Tibial nerve (tissue), 3 donors: ENCODE results near the gene CD244.

ENCODE experiments used
- POLR2A ChIP-seq, 2 donors: fragments of 450-650 bp; IDR thresholded peaks; one replicate each; pipeline ENCODE4 v1.6.1; 2017; ENCODE audit warnings: antibody characterized with exemption in 2 of 2, mild to moderate bottlenecking in 2 of 2, moderate library complexity in 2 of 2
- TF ChIP-seq, protein P1 (sequence below), 5 experiments: fragments of 200-600 bp in 3 of 5; fragments of 450-650 bp in 2 of 5; sonication (generic) in 3 of 5; IDR thresholded peaks; one replicate each; pipeline ENCODE4 v1.5.1; 2016 to 2019; ENCODE audit warnings: antibody characterized with exemption in 5 of 5, mild to moderate bottlenecking in 3 of 5, moderate library complexity in 2 of 5

DNA sequence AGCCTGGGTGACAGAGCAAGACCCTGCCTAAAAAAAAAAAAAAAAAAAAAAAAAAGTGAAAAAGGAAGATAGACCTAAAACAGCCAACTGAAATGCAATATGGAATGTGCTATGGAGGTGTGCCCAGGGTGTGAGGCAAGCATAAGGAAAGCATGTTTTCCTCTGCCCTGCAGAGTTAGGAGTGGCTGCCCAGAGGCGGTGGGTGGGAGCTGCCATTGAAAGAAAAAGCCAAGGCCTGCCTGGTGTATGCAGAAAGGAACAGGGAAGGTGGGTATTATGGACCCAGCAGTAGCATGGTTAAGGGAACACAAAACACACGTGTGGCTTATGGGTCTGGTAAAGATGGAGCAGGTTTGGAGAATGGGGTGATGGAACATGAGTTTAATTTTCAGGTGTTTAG, 8.9 kb downstream of the CD244 start:
- TF ChIP-seq, protein P1, sequence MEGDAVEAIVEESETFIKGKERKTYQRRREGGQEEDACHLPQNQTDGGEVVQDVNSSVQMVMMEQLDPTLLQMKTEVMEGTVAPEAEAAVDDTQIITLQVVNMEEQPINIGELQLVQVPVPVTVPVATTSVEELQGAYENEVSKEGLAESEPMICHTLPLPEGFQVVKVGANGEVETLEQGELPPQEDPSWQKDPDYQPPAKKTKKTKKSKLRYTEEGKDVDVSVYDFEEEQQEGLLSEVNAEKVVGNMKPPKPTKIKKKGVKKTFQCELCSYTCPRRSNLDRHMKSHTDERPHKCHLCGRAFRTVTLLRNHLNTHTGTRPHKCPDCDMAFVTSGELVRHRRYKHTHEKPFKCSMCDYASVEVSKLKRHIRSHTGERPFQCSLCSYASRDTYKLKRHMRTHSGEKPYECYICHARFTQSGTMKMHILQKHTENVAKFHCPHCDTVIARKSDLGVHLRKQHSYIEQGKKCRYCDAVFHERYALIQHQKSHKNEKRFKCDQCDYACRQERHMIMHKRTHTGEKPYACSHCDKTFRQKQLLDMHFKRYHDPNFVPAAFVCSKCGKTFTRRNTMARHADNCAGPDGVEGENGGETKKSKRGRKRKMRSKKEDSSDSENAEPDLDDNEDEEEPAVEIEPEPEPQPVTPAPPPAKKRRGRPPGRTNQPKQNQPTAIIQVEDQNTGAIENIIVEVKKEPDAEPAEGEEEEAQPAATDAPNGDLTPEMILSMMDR (IDR thresholded peaks at IDR 0.05) = no peak
- TF ChIP-seq POLR2A (IDR thresholded peaks at IDR 0.05) = no peak
